GM21786 (cell line): ENCODE data around the gene MEIS3.
"Not testable (repeated sequence)": the region's sequence is repeated elsewhere in the genome, so short reads cannot be mapped to it uniquely, and the experiment has no call there.

Experiments
- ATAC-seq: cut with Tn5 transposase; IDR thresholded peaks from one replicate; pipeline ENCODE4 v1.9.1; 2021; ENCODE audit not compliant: unreplicated experiment

The MEIS3 gene

GRCh38 chr19:47387623-47388022, 31.7 kb downstream of the MEIS3 start:
- not testable (repeated sequence) for ATAC-seq

- not testable (repeated sequence) for ATAC-seq
These were observed 32.7 kb downstream of the MEIS3 start for GRCh38 chr19:47386582-47386981.

- not testable (repeated sequence) for ATAC-seq
These were observed 34.8 kb downstream of the MEIS3 start for GRCh38 chr19:47384533-47384932.

- not testable (repeated sequence) for ATAC-seq
These were observed 35.4 kb downstream of the MEIS3 start for GRCh38 chr19:47383890-47384289.

- no peak for ATAC-seq
These were observed 37.6 kb downstream of the MEIS3 start for GRCh38 chr19:47381653-47382279.

- ATAC-seq = no peak
These were observed 38.2 kb downstream of the MEIS3 start for GRCh38 chr19:47381121-47381520.

GRCh38 chr19:47380559-47380958, 38.8 kb downstream of the MEIS3 start:
- no peak for ATAC-seq

GRCh38 chr19:47379381-47379938, 39.9 kb downstream of the MEIS3 start:
- no peak for ATAC-seq

GRCh38 chr19:47378246-47378645, 41.1 kb downstream of the MEIS3 start:
- ATAC-seq = no peak

GRCh38 chr19:47377801-47378200, 41.5 kb downstream of the MEIS3 start:
- ATAC-seq = no peak

GRCh38 chr19:47377208-47377701, 42.1 kb downstream of the MEIS3 start:
- ATAC-seq = no peak

GRCh38 chr19:47376589-47377144, 42.7 kb downstream of the MEIS3 start:
- no peak for ATAC-seq

GRCh38 chr19:47375694-47376588, 43.4 kb downstream of the MEIS3 start:
- no peak for ATAC-seq

GRCh38 chr19:47374876-47375693, 44.2 kb downstream of the MEIS3 start:
- ATAC-seq = no peak

GRCh38 chr19:47373246-47374240, 45.8 kb downstream of the MEIS3 start:
- ATAC-seq = no peak

- no peak for ATAC-seq
These were observed 46.7 kb downstream of the MEIS3 start for GRCh38 chr19:47372603-47373002.

GRCh38 chr19:47371261-47371660, 48.1 kb downstream of the MEIS3 start:
- ATAC-seq = no peak

GRCh38 chr19:47370045-47370611, 49.2 kb downstream of the MEIS3 start:
- ATAC-seq = no peak

- not testable (repeated sequence) for ATAC-seq
These were observed 53.9 kb downstream of the MEIS3 start for GRCh38 chr19:47365455-47365854.
